ENCODE measurements around the gene ESRRB.
"Not testable (repeated sequence)": the region's sequence is repeated elsewhere in the genome, so short reads cannot be mapped to it uniquely, and the experiment has no call there.

Gene ESRRB

DNA sequence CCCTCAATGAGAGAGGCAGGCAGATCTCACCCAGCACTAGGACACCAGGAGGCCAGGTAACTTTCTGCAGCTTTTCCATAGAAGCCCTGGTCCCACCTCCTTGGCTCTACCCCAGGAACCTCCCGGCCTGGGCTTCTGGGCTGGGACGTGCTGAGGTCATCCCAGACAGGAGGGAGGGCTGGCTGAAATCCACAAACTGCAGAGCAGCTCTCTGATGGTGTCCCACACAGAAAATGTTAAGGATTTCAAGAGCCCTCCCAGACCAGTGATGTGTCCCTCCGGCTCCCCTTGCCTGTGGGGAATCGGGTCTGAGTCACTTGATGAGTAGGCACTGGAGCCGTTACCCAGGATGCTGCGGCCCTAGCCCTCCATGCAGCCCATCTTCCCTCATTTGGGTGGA, 124.1 kb downstream of the ESRRB start:
- no peak for DNase-seq

DNA sequence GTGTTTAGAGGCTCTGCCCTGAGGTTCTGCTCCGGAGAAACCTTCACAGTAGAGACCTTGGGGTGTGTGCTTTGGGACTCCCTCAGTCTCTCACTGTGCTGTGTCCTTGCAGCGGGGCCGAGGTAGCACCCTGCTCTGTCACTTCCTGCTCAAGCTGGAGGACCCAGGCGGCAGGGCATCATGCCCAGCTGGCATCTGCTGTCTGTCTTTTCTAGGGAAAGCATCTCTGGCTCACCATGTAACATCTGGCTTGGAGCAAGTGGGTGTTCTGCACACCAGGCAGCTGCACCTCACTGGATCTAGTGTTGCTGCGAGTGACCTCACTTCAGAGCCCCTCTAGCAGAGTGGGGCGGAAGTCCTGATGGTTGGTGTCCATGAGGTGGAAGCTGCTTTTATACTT, 124.5 kb downstream of the ESRRB start:
- no peak for DNase-seq

DNA sequence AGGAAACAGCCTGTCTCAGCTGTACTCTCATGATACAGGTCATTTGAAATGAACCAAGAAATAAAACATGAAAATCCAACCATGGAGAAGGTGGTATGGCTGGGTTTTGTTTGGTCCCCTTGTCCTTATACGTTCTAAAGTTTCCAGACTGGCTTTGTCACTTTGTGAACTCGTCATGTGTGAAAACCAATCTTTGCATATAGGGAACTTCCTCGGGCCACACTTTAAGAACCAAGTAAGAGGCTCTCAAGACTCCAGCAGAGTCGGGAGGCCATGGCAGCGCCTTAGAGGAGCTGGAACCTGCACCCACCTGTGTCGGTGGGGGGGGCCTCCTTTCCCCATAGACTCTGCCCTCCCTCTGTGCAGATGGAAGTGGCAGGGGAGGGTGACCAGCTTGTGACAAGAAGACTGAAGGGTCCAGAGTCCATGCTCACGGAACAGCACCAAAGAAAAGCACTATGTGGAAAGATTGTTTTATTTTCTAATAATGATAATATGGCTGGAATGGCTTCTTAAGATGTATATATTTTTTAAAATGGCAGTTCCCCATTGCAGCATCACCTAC, 125.3 kb downstream of the ESRRB start:
- no peak for DNase-seq

DNA sequence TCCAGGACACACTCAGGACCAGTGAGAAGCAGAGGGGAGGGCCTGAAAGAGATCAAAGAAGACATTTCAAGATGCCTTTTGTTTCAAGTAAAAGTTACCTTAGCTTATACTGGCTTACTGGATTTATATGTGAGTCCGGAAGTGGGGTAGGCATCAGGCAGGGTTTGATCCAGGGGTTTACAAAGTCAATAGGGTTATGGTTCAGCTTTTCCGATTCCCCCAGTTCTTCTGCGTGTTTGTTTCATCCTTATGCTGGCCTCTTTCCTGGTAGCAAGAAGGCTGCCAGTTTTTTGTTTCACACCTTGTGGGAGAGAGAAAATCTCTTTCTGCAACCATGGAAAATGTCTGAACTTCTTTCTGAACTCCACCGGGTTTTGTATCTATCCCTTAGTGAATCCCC, 126.3 kb downstream of the ESRRB start:
- no peak for DNase-seq

DNA sequence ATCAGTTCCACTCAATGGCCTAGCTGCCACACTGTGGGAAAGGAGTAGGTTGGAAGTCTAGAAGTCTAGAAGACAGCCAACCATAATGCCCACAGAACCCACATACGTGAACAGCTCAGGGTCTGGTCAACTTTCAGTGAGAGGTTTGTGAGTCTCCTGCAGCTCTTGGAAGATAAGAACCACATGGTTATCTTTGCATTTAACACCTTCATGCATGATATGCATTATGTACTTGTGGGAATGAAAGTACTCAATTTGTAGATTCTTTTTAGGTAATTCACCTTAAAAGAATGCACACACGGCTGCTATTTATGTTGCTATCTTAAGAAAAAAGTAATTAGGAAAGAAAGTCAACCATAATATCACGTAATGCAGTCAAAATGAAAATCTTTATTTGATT, 126.7 kb downstream of the ESRRB start:
- DNase-seq = no peak

DNA sequence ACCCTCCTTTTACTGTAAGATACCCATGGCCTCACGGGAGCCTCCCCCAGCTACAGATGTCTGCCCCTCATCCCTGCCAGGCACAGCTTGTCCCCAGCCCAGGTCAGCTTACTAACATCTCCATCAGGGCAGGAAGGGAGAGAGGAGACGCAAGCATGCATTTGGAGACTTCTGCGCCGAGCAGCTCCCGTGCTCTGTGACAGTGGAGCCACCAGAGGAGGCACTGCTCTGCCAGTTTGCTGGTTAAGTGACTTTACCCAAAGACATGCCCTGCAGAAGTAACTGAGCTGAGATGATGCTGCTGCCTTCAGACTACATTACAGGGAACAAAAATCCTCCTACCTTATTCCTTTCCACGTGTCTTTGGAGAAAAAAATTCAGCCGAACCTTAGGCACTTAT, 133.4 kb downstream of the ESRRB start:
- DNase-seq = no peak

DNA sequence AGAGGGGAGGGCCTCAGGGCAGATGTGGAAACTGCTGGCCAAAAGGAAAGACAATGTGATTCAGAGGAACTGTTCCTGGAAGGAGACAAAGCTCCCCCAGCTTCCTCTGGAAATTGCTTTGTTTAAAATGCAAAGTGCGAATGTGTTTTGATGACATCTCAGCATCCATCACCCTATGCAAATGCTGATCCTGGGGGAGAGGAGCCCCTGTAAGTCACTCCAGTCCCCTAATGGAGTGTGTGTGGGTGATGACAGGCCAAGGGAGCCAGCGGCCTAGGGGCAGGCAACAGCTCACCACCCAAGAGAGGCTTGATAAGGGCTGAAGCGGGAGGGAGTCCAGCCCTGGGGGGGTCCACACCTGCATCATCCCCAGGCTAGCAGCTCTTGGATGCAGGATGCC, 134.2 kb downstream of the ESRRB start:
- no peak for DNase-seq

DNA sequence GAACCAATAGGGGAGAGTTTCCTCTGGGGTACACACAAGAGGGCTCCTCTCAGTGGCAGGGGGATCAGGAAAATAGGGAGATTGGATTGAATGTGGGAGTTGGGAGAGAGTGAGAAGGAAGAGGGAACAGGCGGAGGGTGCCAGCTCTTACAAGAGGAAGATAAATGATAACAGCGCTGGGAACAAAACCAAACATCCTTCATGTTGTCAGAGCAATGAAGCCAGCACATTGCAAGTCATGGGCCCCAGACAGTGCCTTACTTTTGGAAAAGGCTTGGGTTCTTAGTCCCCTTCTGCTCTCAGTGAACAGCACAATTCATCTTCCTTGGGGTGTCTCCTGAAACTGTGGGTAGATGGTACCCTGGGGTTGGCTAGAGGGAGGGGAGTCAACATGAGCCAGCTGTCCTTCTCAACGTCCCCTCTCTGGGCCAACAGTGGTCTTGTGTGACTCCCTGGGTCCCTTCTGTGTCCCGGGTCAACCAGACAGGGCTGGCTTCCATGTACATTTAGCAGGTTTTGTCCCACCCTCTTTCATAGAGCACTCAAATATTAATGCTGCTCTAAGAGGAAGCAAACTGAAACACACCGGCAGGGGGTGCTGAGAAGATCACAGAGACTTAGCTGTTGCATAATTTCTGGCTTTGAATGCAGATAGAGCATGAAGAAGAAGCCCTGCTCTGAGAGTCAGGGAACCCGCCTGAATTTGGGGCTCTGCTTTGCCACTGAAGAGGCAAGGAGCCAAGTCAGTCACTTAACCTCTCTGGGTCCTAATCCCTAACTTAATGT, 138.5 kb downstream of the ESRRB start:
- peak; percentile 40 for DNase-seq

DNA sequence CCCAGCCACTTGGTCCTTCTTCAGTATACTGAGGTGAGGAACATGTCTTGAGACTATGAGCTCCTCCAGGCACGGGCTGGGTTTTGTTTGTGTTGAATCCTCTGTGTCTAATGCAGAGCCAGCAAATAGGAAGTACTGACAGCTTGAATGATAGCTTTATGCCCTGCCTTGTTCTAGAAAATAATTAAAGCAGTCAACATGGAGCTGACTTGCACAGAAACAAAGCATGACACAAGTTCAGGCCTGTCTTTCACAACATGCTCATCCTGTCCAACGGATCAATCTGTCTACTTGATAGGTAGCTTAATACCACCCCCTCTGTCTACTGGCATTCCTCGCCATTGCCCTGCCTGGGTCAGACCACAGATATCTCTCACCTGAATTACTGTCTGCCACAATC, 140.9 kb downstream of the ESRRB start:
- no peak for DNase-seq

DNA sequence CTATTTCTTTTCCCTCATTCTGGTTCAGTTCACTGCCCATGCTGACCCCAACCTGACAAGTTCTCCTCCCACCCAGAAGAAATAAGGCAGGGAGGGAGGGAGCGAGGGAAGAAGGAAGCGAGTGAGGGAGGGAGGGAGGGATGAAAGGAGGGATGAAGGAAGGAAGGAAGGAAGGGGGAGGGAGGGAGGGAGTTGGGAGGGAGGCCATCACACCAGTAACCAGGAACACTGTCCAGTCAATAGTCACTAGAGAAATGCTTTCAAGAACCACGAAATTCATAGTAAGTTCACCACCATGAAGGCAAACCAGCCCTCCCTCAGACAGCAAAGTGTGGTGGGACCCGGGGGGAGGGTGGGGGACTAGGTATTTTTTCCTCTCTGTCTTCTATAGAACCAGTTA, 142.4 kb downstream of the ESRRB start:
- no peak for DNase-seq

DNA sequence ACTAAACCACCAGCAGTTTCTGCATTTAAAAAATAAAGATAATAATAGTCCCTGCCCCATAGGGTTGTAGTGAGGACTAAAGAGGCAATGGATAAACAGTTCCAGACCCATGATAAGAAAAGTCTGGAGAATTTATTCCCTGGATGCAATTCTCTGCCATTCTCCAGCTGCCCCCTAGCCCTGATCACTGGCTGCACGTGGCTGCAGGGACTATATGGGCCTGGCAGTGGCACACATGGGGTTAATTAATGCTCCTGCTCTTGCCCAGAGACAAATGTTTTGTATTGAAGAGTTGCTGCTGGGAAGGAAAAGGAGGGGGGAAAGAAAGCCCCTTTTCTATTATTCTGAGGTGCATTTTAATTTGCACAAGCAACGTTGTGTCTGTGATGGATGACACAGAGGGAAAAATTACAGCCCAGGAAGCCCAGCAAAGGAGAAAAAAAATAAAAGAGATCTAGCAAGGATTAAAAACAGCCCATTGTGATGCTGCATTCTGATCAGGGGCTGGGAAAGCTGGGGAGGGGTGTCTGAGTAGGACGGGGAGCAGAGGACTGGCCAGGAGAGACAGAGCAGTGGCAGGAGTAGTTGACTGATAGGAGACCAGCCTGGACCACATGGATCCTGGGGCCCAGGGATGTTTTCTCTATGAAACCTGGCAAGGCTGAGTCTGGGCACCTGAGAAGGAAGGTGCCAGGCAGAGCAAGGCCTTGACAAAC, 149.3 kb downstream of the ESRRB start:
- no peak for DNase-seq

DNA sequence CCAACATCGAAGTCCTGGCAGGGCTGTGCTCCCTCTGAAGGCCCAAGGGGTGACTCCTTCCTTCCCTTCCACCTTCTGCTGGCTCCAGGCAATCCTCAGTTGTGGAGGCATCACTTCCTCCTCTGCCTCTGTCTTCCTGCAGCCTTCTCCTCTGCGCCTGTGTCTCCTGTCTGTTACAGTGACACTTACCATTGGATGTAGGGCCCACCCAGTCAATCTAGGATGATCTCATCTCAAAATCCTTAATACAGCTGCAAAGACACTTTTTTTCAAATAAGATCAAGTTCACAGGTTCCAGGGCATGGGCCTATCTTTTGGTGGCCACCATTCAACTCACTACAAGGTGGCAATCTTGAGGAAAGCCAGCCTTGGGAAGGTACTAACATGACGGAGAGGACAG, 155.1 kb downstream of the ESRRB start:
- DNase-seq = no peak

DNA sequence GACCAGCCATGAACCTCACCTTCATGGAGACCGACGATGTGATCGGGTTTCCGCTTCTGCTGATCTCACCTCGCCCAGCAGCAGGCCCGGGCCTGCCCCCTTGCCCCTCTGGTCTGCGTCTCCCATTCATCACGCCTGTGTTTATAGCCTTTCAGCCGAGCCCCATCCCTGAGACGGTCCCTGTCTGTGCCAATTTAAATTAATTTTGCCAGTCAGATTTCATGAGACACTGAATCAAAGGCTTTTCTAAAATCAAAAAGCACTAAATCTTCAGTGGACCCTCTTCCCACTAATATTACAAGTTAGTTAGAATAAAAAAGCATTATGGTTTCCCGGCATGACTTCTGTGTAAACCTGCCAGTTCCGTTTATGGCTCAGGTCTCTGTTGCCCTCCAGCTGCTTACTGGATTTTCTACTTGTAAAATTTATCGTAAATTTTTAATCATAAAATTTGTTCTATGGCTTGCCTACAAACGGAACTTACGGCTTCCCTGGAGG, 155.9 kb downstream of the ESRRB start:
- DNase-seq = no peak

DNA sequence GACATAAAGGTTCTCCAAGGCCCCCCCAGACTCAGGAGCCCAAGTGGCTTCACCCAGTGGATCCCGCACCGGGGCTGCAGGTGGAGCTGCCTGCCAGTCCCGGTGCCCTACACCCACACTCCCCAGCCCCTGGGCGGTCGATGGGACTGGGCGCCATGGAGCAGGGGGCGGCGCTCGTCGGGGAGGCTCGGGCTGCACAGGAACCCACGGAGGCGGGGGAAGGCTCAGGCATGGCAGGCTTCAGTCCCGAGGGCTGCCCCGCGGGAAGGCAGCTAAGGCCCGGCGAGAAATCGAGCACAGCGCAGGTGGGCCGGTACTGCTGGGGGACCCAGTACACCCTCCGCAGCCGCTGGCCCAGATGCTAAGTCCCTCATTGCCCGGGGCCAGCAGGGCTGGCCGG, 160.7 kb downstream of the ESRRB start:
- not testable (repeated sequence) for DNase-seq

DNA sequence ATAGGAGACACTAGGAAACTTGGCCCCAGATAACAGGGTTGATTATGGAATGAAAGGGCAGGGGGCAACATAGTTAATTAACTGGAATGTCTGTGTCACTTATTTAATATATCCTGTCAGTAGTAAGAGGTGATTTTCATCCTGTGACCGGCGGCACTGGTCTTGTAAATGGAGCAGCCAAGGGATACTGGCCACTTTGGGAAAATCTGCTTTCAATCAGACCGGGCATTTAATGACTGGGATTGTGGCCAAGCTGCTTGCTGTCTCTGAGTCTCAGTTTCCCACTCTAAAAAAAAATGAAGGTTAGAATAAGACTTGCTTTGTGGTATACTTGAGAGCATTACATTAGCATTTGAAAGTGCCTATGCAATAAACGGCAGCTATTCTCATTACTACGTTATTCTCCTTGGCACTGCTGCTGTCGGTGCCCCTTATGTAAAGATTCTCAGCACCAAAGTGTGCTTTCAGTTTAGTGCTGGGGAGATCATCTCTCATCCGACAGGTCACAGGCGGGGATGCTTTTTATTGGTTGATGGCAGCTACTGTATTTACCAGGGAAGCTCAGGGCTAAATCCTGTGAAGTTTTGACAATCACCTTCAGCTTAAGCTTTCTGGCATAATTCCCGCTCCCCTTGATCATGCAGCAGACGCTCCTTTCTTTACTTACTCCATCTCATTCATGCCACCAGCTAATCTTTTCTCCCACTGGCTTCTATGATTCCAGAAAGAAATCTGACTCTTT, 162.1 kb downstream of the ESRRB start:
- peak; percentile 21 for DNase-seq

DNA sequence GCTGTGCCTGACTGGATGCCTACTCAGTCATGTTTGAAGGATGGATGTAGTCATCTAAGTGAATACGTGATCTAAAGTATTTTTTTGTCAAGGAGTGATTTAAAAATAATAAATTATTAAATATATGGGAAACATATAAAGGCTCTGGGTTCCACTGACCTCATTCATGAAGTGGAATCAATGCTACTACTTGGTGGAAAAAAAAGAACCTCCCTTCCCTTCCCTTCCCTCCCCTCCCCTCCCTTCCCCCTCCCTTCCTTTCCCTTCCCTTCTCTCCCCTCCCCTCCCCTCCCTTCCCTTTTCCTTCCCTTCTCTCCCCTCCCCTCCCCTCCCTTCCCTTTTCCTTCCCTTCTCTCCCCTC, 162.7 kb downstream of the ESRRB start:
- no peak for DNase-seq

DNA sequence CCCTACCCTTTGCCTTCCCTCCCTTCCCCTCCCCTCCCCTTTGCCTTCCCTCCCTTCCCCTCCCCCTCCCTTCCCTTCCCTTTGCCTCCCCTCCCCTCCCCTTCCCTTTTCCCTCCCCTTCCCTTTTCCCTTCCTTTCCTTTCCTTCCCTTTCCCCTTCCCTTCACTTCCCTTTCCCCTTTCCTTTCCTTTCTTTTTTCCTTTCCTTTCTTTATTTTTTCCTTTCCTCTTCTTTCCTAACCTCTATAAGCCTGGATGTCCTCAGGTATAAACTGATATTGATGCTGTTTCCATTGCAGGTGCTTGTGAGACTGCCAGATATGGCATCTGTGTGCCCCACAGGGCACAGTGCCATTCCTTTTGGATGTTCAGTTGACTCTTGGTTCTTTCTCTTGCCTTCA, 163.2 kb downstream of the ESRRB start:
- DNase-seq = no peak

DNA sequence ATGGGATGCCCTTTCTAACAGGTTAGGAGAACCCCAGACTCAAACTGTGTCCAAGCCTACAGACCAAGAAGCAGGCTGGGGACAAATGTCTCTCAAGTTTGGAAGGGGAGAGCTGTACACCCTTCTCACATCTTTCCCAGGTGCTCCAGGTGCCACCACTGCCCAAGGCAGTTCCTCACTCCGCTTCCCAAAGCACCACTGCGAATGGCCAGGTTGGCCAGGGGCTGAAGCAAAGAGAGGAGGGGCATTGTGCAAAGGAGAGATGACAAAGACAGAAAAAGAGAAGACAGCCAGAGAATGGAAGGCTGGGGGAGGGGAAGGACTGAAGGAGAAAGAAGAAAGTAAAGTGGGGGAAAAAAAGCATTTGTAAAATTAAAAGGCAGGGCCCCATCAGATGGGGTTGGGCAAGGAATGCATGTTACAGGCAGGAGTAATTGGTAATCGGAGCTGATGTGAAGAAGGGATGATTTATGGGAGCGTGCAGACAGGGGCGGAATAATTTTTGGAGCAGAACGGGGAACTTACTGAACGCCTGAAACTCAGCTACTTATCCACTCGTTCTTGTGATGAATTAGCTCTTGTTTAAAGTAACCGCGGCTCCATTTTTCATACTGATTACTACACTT, 165.8 kb downstream of the ESRRB start:
- no peak for DNase-seq

DNA sequence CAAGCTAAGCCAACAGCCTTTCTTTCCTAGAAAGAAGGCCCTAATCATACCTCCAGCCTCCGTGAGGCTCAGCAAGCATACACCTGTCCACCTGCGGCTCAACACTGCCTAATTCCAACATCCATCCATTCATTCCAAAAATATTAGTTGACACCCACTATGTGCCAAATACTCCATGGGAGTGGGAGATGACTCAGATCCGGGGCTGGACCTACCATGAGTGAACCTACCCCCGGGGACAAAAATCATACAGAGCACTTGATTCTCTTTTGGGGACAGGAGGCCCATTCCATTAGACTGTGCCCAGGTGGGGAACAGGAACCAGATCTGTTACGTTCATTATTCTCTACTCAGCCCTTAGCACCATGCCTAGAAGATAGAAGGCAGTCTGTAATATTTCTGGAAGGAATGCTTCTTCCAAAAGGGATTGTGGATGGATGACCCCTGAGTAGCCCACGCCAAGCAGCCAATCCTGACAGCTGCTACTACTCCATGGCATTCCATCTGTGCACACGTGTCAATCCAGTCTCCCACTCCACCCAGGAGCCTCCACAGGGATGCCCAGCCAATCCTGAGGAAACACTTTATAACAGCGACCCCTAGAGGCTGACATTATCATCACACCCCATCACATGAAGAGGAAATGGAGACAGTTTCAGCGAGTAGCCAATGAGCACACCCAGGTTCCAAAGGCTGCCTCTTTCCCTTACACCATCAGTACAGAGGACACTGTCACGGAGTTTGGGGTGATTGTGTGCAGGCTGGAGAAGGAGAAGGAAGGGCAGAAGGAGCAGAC, 170.7 kb downstream of the ESRRB start:
- DNase-seq = peak; percentile 47

DNA sequence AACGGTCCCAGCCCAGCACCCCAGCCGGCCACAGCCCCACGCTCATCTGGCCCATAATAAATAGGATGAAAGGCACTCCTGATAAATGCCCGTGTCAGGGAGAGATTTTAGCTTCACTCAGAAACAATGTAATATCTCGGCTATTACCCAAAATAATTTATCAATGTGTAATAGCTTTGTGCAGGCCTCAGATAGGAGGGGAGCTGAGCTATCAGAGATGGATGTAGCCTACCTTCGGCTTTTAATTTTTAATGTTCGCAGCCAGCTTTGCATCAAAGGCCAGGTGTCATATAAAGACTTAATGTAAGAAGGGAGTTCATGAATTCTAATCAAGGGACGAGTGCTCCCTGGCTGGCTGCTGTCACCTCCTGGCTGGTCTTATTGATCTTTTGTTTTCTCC, 171.9 kb downstream of the ESRRB start:
- no peak for DNase-seq

DNA sequence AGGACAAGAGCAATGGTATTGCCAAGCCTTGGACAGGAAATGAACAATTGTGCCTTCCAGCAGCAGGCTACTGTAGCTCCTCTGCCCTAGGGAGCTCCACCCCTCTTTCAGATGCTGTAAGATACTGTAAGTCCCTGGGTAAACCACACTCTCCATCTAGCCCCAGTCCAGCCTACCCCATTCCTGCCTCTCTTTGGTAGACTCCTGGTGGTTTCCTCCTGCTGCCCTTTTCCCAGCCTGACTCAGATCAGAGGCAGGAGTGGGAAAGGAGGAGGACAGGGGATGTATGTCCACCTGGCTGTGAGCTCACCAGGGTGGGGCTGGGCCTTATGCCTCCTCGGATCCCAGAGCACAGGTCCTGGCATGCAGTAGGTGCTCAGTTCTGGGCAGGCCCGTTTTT, 174.6 kb downstream of the ESRRB start:
- DNase-seq = no peak

DNA sequence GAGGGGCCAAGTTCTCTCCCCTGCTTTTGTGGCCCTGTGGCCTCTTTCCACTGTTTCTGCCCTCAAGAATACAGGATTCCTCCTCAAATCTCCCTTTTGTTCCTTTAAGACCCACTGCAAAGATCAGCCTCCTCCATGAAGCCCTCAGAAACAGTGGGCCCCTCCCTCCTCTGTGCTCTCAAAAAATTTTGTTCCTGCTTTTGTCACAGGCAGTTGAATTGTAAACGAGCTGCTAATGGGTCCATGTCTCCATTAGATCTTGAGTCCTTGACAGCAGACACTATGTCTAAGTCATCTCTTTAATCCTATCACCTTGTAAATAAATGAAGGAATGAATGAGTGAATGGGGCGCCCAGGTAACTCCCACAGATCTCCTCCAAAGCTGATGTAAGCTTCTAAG, 175.2 kb downstream of the ESRRB start:
- DNase-seq = no peak
